ENCODE measurements around the gene OSGEP.

OSGEP gene

DNA sequence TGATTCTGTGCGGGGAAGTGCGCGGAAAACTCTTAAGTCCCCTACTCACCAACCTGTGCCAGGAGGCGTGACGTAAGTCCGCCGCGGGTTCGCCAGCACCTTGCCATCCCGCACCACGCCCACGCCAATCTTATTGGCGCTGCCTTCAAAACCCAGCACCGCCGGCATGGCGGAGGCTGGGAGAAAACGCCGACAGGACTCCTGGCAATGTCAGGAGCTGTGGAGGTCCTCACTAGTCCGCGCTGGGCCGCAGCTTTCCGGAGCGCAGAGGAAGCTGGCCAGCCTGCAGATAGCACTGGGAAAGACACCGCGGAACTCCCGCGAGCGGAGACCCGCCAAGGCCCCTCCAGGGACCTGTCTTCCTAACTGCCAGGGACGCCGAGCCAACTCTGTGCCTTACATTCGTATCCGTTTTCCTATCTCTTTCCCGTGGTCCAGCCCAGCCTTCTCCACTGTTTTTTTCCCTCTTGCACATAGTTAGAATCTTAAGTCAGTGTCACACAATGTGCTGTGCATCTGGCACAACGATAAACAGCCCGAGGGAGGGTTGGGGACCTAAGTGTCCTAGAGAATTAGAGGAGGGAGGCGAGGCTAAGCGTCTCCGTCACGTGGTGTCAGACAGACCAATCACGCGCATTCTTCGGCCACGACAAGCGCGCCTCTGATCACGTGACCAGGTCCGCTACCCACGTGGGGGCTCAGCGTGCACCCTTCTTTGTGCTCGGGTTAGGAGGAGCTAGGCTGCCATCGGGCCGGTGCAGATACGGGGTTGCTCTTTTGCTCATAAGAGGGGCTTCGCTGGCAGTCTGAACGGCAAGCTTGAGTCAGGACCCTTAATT, at the start of gene OSGEP, which contains the start of gene APEX1:
TSS of gene OSGEP (minus strand) at position 297 of the 839 bp plus-strand sequence. CDS start at position 168, 129 bp downstream.
TSS of gene APEX1 (plus strand) at position 711 of the 839 bp plus-strand sequence. CDS start 420 bp downstream, outside the sequence.
- no peaks in the 10 kb centered on the region for H3K27me3 ChIP-seq
- peak; percentile 99 for DNase-seq
- H3K9me3 ChIP-seq = no peaks in the 10 kb centered on the region
- H3K4me3 ChIP-seq = peak within 1 kb of the TSS; percentile 71 to 72
- intact Hi-C loops (cut with DNase I; ENCODE audit: low total_unique reads) = loop anchor here (5.0 kb wide), 1 partner anchor 37 kb away; no protein-coding TSS in a partner anchor
- TF ChIP-seq, protein P1, sequence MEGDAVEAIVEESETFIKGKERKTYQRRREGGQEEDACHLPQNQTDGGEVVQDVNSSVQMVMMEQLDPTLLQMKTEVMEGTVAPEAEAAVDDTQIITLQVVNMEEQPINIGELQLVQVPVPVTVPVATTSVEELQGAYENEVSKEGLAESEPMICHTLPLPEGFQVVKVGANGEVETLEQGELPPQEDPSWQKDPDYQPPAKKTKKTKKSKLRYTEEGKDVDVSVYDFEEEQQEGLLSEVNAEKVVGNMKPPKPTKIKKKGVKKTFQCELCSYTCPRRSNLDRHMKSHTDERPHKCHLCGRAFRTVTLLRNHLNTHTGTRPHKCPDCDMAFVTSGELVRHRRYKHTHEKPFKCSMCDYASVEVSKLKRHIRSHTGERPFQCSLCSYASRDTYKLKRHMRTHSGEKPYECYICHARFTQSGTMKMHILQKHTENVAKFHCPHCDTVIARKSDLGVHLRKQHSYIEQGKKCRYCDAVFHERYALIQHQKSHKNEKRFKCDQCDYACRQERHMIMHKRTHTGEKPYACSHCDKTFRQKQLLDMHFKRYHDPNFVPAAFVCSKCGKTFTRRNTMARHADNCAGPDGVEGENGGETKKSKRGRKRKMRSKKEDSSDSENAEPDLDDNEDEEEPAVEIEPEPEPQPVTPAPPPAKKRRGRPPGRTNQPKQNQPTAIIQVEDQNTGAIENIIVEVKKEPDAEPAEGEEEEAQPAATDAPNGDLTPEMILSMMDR (IDR thresholded peaks at IDR 0.05) = no peak
- peaks cover 50 to 61% (median 52%) of the 10 kb centered on the region in 3 donors for H3K36me3 ChIP-seq
- peak within 1 kb of the TSS; percentile 84 to 93 for H3K27ac ChIP-seq
- peaks cover 0 to 40% (median 29%) of the 10 kb centered on the region in 4 donors for H3K4me1 ChIP-seq

DNA sequence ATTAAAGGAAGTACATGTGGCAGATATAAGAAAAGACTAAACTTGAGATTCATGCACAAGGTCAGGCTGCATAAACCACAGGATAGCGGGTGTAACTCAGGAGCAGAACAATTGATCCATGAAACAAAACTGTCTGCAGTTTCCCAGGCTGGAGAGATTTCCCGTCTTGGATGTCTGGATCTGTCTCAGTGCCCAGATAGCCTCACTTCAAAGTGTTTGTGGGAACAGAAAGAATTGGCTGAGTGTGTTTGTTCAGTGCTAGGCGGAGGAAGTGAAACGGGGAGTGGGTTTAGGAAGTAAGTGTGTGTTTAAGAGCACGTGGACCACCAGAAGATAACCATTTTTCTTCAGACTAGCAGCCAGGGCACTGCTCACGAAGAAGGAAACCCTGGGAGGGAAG, 49.3 kb upstream of the OSGEP start:
- TF ChIP-seq, protein P1 (IDR thresholded peaks at IDR 0.05) = no peak
- H3K9me3 ChIP-seq = no peaks in the 10 kb centered on the region
- H3K4me1 ChIP-seq = no peaks in the 10 kb centered on the region
- DNase-seq = no peak
- H3K36me3 ChIP-seq = no peaks in the 10 kb centered on the region
- intact Hi-C loops (cut with DNase I; ENCODE audit: low total_unique reads) = no loop called here
- no peak overlapping the region for H3K27ac ChIP-seq
- no peaks in the 10 kb centered on the region for H3K27me3 ChIP-seq
- no peak overlapping the region for H3K4me3 ChIP-seq

DNA sequence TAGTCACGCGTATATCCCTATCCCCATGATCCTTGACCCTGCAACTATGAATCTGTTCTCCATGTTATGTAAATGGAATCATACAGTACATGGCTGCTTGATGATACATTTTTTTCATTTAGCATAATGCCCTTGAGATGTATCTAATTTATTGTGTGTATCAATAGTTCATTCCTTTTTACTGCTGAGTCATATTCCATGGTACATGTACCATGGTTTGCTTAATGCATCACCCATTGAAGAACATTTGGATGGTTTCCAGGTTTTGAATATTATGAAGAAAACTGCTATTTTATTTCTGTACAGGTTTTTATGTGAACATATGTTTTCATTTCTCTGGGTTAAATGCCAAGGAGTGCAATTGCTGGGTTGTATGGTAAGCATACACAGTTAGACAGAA, 46.7 kb upstream of the OSGEP start:
- DNase-seq = no peak
- Histone ChIP-seq H3K9me3 (no peaks in the 10 kb centered on the region), H3K36me3 (no peaks in the 10 kb centered on the region), H3K4me3 (no peak overlapping the region), H3K4me1 (no peaks in the 10 kb centered on the region), H3K27me3 (no peaks in the 10 kb centered on the region), H3K27ac (no peak overlapping the region)
- intact Hi-C loops (cut with DNase I; ENCODE audit: low total_unique reads) = no loop called here
- TF ChIP-seq, protein P1 (IDR thresholded peaks at IDR 0.05) = no peak

DNA sequence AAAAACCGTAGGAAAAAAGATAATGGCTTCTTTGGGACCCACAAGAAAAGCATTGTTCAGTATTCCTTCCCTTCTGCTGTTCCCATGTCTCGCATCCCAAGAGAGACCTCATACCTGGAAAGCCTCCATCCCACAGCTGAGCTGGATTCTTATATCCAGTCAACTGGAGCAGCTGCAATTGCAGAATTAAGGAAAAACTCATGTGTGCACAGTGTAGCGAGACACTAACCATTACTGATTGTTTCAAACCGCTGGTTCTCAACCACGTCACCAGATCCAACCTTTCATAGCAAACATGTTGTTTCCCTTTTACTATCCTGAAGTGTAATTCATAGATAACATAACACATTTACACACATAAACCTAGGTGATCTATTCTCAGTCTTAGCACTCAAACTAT, 45.3 kb upstream of the OSGEP start:
- intact Hi-C loops (cut with DNase I; ENCODE audit: low total_unique reads) = loop anchor here (10.0 kb wide), 1 partner anchor 785 kb away; the partner anchor contains the start of gene RPGRIP1
- Histone ChIP-seq H3K4me1 (no peaks in the 10 kb centered on the region), H3K36me3 (no peaks in the 10 kb centered on the region), H3K27me3 (no peaks in the 10 kb centered on the region), H3K4me3 (no peak overlapping the region), H3K9me3 (no peaks in the 10 kb centered on the region), H3K27ac (no peak overlapping the region)
- no peak for DNase-seq
- TF ChIP-seq, protein P1 (IDR thresholded peaks at IDR 0.05) = no peak

DNA sequence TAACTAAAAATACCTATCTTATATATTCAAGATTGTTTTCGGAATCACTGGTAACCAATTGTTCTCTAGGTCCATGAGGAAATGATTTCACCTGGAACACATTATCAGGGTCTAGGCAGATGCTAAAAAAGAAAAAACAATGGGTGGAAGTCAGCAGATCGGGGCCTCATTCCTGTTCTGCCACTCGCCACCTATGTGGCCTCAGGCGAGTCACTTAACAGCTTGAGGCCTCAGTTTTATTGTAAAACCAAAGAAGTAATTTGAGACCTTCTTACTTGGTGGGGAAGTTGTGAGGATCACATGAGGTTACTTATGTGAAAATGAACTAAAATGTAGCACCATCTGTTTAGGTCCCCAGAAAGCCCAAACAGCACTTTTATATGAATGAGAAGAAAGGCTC, 44.5 kb upstream of the OSGEP start:
- intact Hi-C loops (cut with DNase I; ENCODE audit: low total_unique reads) = loop anchor here (10.0 kb wide), 1 partner anchor 786 kb away; the partner anchor contains the start of gene RPGRIP1
- Histone ChIP-seq H3K4me3 (no peak overlapping the region), H3K9me3 (no peaks in the 10 kb centered on the region), H3K4me1 (no peaks in the 10 kb centered on the region), H3K27me3 (no peaks in the 10 kb centered on the region), H3K27ac (no peak overlapping the region), H3K36me3 (no peaks in the 10 kb centered on the region)
- TF ChIP-seq, protein P1 (IDR thresholded peaks at IDR 0.05) = no peak
- DNase-seq = no peak

Measured in tibial artery (tissue), 4 donors.